Peyer's patch (tissue), 4 donors: Measurements from ENCODE around the gene RIMBP3C.

Experiments
- POLR2A ChIP-seq, 2 donors: fragments of 450-650 bp; IDR thresholded peaks; one replicate each; pipeline ENCODE4 v1.5.1; 2017; ENCODE audit warnings: antibody characterized with exemption in 2 of 2, mild to moderate bottlenecking in 2 of 2, moderate library complexity in 2 of 2
- TF ChIP-seq, protein P1 (sequence below), 6 experiments: fragments of 450-650 bp in 4 of 6; fragments of 200-600 bp in 2 of 6; sonication (generic) in 1 of 6; IDR thresholded peaks; one replicate each; pipeline ENCODE4 v1.5.1; 2017 to 2019; ENCODE audit warnings: antibody characterized with exemption in 6 of 6, mild to moderate bottlenecking in 3 of 6, moderate library complexity in 1 of 6

- TF ChIP-seq, protein P1, sequence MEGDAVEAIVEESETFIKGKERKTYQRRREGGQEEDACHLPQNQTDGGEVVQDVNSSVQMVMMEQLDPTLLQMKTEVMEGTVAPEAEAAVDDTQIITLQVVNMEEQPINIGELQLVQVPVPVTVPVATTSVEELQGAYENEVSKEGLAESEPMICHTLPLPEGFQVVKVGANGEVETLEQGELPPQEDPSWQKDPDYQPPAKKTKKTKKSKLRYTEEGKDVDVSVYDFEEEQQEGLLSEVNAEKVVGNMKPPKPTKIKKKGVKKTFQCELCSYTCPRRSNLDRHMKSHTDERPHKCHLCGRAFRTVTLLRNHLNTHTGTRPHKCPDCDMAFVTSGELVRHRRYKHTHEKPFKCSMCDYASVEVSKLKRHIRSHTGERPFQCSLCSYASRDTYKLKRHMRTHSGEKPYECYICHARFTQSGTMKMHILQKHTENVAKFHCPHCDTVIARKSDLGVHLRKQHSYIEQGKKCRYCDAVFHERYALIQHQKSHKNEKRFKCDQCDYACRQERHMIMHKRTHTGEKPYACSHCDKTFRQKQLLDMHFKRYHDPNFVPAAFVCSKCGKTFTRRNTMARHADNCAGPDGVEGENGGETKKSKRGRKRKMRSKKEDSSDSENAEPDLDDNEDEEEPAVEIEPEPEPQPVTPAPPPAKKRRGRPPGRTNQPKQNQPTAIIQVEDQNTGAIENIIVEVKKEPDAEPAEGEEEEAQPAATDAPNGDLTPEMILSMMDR (IDR thresholded peaks at IDR 0.05), result no peak
- TF ChIP-seq POLR2A (IDR thresholded peaks at IDR 0.05), result no peak
Measured at GRCh38 chr22:21587803-21588611, 36.7 kb upstream of the RIMBP3C start.
